Fibroblast of skin of left quadriceps (primary cell): ENCODE results near the gene DEGS1.

ENCODE experiments used
- DNase-seq, 2 experiments: peaks; one replicate each; pipeline ENCODE4 v3.0.0-alpha.2; 2013; ENCODE audit warnings: low read depth in 2 of 2

DEGS1 gene

GRCh38 chr1:224213438-224214119 lies 30.5 kb downstream of the DEGS1 start:
- no peak for DNase-seq

GRCh38 chr1:224216382-224216781 lies 33.3 kb downstream of the DEGS1 start:
- no peak for DNase-seq

- DNase-seq = no peak
These were observed 34.9 kb downstream of the DEGS1 start for GRCh38 chr1:224217655-224218623.

- DNase-seq = no peak
These were observed 36.1 kb downstream of the DEGS1 start for GRCh38 chr1:224219011-224219611.

GRCh38 chr1:224219612-224220059 lies 36.6 kb downstream of the DEGS1 start:
- DNase-seq = no peak

GRCh38 chr1:224223819-224224714 lies 41.0 kb downstream of the DEGS1 start:
- DNase-seq = peak; percentile 67 to 68

- DNase-seq = no peak
These were observed 43.9 kb downstream of the DEGS1 start for GRCh38 chr1:224226849-224227502.

GRCh38 chr1:224234017-224234416 lies 51.0 kb downstream of the DEGS1 start:
- no peak for DNase-seq

GRCh38 chr1:224235813-224236493 lies 52.9 kb downstream of the DEGS1 start:
- DNase-seq = no peak

GRCh38 chr1:224237119-224237881 lies 54.3 kb downstream of the DEGS1 start:
- no peak for DNase-seq

GRCh38 chr1:224238212-224238611 lies 55.2 kb downstream of the DEGS1 start:
- DNase-seq = no peak

GRCh38 chr1:224238756-224239155 lies 55.7 kb downstream of the DEGS1 start:
- no peak for DNase-seq
